ENCODE measurements around the gene PSME1. TPM values are rescaled to one million over a fixed set of nuclear protein-coding genes. Genes with fewer than 3 reads are reported as not detected.

The PSME1 gene
- total RNA-seq, 1 experiment from 2014 or later: 160 TPM

- intact Hi-C loops (cut with micrococcal nuclease; ENCODE audit: unreplicated experiment): no loop called here
- no peak for DNase-seq (ENCODE audit: low spot score)
- H3K4me3 ChIP-seq (ENCODE audit: low read depth, low read length, poor library complexity, severe bottlenecking): no peak overlapping the region
- peaks cover 6% of the 10 kb centered on the region for H3K4me1 ChIP-seq (ENCODE audit: insufficient read depth, low read length, poor library complexity, severe bottlenecking)
- TF ChIP-seq EZH2 (IDR thresholded peaks at IDR 0.05; ENCODE audit: borderline replicate concordance, low read depth, low read length, poor library complexity, severe bottlenecking) (no peak), CTCF (conservative IDR thresholded peaks at IDR 0.05; ENCODE audit: low read depth, low read length) (no peak)
- CTCF ChIA-PET: no interaction called here
- BruUV-seq (replicated peaks): no TSS peak
- no peaks in the 10 kb centered on the region for H3K9me3 ChIP-seq (ENCODE audit: low read depth, low read length, poor library complexity, severe bottlenecking)
- H3K27ac ChIP-seq (ENCODE audit: low read depth, low read length, poor library complexity, severe bottlenecking): no peak overlapping the region
- POLR2A ChIA-PET (ENCODE audit: low non-redundant PET): no interaction called here
- H3K27me3 ChIP-seq (replicated peaks; ENCODE audit: insufficient read depth, low read depth, low read length, poor library complexity): no peaks in the 10 kb centered on the region
- H3K36me3 ChIP-seq (ENCODE audit: insufficient read depth, low read length, poor library complexity, severe bottlenecking): peaks cover under 1% of the 10 kb centered on the region
Observed at GRCh38 chr14:24132061-24132685, 3.8 kb upstream of the PSME1 start.

DNA sequence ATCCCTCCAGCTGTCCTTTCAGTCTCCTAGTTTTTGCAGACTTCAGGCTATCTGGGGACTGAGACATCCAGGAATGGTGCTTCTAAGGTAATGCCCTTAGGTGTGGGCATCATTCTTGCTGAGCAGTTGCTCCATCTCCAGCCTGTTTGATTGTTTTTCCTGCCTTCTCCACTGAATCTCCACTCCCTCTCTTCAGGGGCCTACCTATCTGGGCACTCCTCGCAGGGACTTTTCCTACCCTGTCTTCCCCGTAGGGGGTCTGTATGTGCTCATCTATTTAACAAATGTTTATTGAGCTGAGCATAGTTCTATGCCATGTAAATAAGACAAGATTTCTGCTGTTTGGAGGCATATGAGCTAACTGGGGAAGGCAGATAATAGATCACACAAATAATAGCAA is 3.0 kb upstream of the PSME1 start:
- peaks cover 8% of the 10 kb centered on the region for H3K36me3 ChIP-seq (ENCODE audit: insufficient read depth, low read length, poor library complexity, severe bottlenecking)
- H3K27me3 ChIP-seq (replicated peaks; ENCODE audit: insufficient read depth, low read depth, low read length, poor library complexity): no peaks in the 10 kb centered on the region
- no peak overlapping the region for H3K4me3 ChIP-seq (ENCODE audit: low read depth, low read length, poor library complexity, severe bottlenecking)
- ChIA-PET CTCF (no interaction called here), POLR2A (ENCODE audit: low non-redundant PET) (no interaction called here)
- BruUV-seq (replicated peaks): no TSS peak
- H3K9me3 ChIP-seq (ENCODE audit: low read depth, low read length, poor library complexity, severe bottlenecking): no peaks in the 10 kb centered on the region
- intact Hi-C loops (cut with micrococcal nuclease; ENCODE audit: unreplicated experiment): no loop called here
- no peak for DNase-seq (ENCODE audit: low spot score)
- no peak for TF ChIP-seq EZH2 (IDR thresholded peaks at IDR 0.05; ENCODE audit: borderline replicate concordance, low read depth, low read length, poor library complexity, severe bottlenecking)
- TF ChIP-seq CTCF (conservative IDR thresholded peaks at IDR 0.05; ENCODE audit: low read depth, low read length): no peak
- H3K27ac ChIP-seq (ENCODE audit: low read depth, low read length, poor library complexity, severe bottlenecking): no peak overlapping the region
- H3K4me1 ChIP-seq (ENCODE audit: insufficient read depth, low read length, poor library complexity, severe bottlenecking): peaks cover 7% of the 10 kb centered on the region

- DNase-seq (ENCODE audit: low spot score): no peak
- TF ChIP-seq CTCF (conservative IDR thresholded peaks at IDR 0.05; ENCODE audit: low read depth, low read length): no peak
- TF ChIP-seq EZH2 (IDR thresholded peaks at IDR 0.05; ENCODE audit: borderline replicate concordance, low read depth, low read length, poor library complexity, severe bottlenecking): no peak
- ChIA-PET CTCF (no interaction called here), POLR2A (ENCODE audit: low non-redundant PET) (no interaction called here)
- no peak overlapping the region for H3K4me3 ChIP-seq (ENCODE audit: low read depth, low read length, poor library complexity, severe bottlenecking)
- intact Hi-C loops (cut with micrococcal nuclease; ENCODE audit: unreplicated experiment): no loop called here
- no peak overlapping the region for H3K27ac ChIP-seq (ENCODE audit: low read depth, low read length, poor library complexity, severe bottlenecking)
- peaks cover 7% of the 10 kb centered on the region for H3K4me1 ChIP-seq (ENCODE audit: insufficient read depth, low read length, poor library complexity, severe bottlenecking)
- no peaks in the 10 kb centered on the region for H3K9me3 ChIP-seq (ENCODE audit: low read depth, low read length, poor library complexity, severe bottlenecking)
- no TSS peak for BruUV-seq (replicated peaks)
- H3K27me3 ChIP-seq (replicated peaks; ENCODE audit: insufficient read depth, low read depth, low read length, poor library complexity): no peaks in the 10 kb centered on the region
- peaks cover 16% of the 10 kb centered on the region for H3K36me3 ChIP-seq (ENCODE audit: insufficient read depth, low read length, poor library complexity, severe bottlenecking)
Observed at GRCh38 chr14:24133735-24134134, 2.3 kb upstream of the PSME1 start.

Measured in A673 (cell line).